Ovary (tissue), 9 donors: Measurements from ENCODE around the gene IL6. TPM values are rescaled to one million over a fixed set of nuclear protein-coding genes. Genes with fewer than 3 reads are reported as not detected.

Source experiments
- DNase-seq, 5 donors: peaks; one replicate each; pipeline ENCODE4 v3.0.0-alpha.2; 2019 to 2020
- H3K27ac ChIP-seq, 2 donors: fragments of 200-600 bp; one replicate each; pipeline versions ENCODE4 v1.5.1 to v1.8.0; 2019 to 2022
- H3K27me3 ChIP-seq: fragments of 200-600 bp; one replicate; pipeline ENCODE4 v1.8.0; 2022
- H3K36me3 ChIP-seq: fragments of 200-600 bp; sonication (generic); one replicate; pipeline ENCODE4 v1.5.1; 2019
- H3K4me1 ChIP-seq: one replicate; pipeline ENCODE4 v1.8.1; 2013; ENCODE audit warnings: mild to moderate bottlenecking, moderate library complexity; ENCODE audit not compliant: insufficient read depth
- H3K4me3 ChIP-seq: fragments of 200-600 bp; sonication (generic); one replicate; pipeline ENCODE4 v1.5.1; 2017
- H3K9me3 ChIP-seq, 2 donors: fragments of 200-600 bp in 1 of 2; sonication (generic) in 1 of 2; one replicate each; pipeline versions ENCODE4 v1.5.1 to v1.8.1; 2013 to 2019; ENCODE audit warnings: mild to moderate bottlenecking in 1 of 2, moderate library complexity in 1 of 2
- CTCF ChIP-seq, 3 donors: fragments of 450-650 bp in 2 of 3; fragments of 200-600 bp in 1 of 3; IDR thresholded peaks; one replicate each; pipeline versions ENCODE4 v1.5.1 to v1.8.0; 2016 to 2022; ENCODE audit warnings: antibody characterized with exemption in 3 of 3, mild to moderate bottlenecking in 1 of 3
- EP300 ChIP-seq: sonication (generic); formaldehyde crosslinking; IDR thresholded peaks from one replicate; pipeline ENCODE4 v1.6.1; 2017; ENCODE audit warnings: antibody characterized with exemption
- POLR2A ChIP-seq: fragments of 450-650 bp; IDR thresholded peaks from one replicate; pipeline ENCODE4 v1.6.1; 2017; ENCODE audit warnings: antibody characterized with exemption, mild to moderate bottlenecking, moderate library complexity
- WGBS, 3 donors: extraction: QIAGEN DNeasy Blood & Tissue Kit in 1 of 3; methylation state at CpG; one replicate each; pipeline versions ENCODE4 v1.1.5 to v1.1.7; 2013 to 2017; 5-methylcytosine and 5-hydroxymethylcytosine counted together
- intact Hi-C, 4 donors: fragments of 100-400 bp; cut with DNase I; formaldehyde crosslinking; loops; one replicate each; pipeline versions ENCODE4 v1.11.0 to v1.15.1; 2022 to 2023
- polyA plus RNA-seq, 2 donors: library from polyadenylated mRNA; stranded (reverse); fragments of 200-250 nt in 1 of 2; fragments of 350-450 nt in 1 of 2; fragmentation: Illumina TruSeq in 1 of 2; extraction: RNeasy Lipid Tissue Mini Kit (QIAGEN cat#74804) in 1 of 2; gene quantifications; one replicate each; pipeline ENCODE4 v1.2.3, GENCODE V29; 2013 to 2014
- total RNA-seq, 7 donors: library from RNA; depleted of rRNA in 2 of 7; stranded (reverse); fragments of >200 nt in 2 of 7; fragmentation: NEBNext Ultra II Directional in 3 of 7; extraction: Animal tissue kit (Norgen Biotek cat#: 25700) in 3 of 7; gene quantifications; one replicate each; pipeline versions ENCODE4 v1.1.0 to v1.2.4, GENCODE V29; 2016 to 2023
- donor health status: DM: no; HTN: no; CAD: no; lungs with moderate emphysema.
- donor health status: DM: no; HTN: no; CAD: no.
- donor health status: Bipolar disorder and iron deficiency.
- donor health status: DM: yes; HTN: yes; CAD: no.
- donor health status: DM: no; HTN: no; CAD: no.
- donor health status: DM: yes; HTN: yes; CAD: no.

IL6 gene
- total and polyA plus RNA-seq, 9 donors, result 0.62 to 15.5 (median 4.9) TPM; not detected in 1

- H3K4me3 ChIP-seq, result no peak overlapping the region
- no peaks in the 10 kb centered on the region for H3K4me1 ChIP-seq
- no peak for TF ChIP-seq EP300
- no peak for TF ChIP-seq CTCF (IDR thresholded peaks at IDR 0.05)
- no peak for TF ChIP-seq POLR2A
- H3K9me3 ChIP-seq, result no peaks in the 10 kb centered on the region
- no peak overlapping the region for H3K27ac ChIP-seq
- DNase-seq, result no peak
- intact Hi-C loops, result no loop called here
- H3K27me3 ChIP-seq, result no peaks in the 10 kb centered on the region
- WGBS, 3 donors, result 68 to 75% (median 70%) methylated on average over 4 of the region's 4 CpGs
- no peaks in the 10 kb centered on the region for H3K36me3 ChIP-seq
Measured at GRCh38 chr7:22732556-22733126, 5.6 kb downstream of the IL6 start.

DNA sequence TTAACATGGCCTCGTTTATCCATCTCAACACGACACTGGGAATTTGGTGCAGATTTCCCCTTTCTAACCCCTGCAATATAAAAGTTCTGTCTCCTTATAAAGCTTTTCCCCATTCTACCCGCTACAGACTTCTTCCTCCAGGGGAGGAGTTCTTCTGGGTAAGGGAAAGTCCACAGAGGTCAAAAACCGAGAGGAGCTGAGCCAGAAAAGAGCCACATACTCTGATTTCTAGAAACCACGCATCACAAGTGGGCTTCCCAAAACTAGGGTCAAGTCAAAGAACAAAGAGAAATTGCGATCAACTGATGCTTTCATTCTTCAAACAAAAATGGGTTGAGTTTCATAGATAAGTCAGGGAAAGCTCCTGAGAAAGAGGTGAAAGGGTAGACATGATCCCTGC lies 6.8 kb downstream of the IL6 start:
- DNase-seq, result no peak
- Histone ChIP-seq H3K4me3 (no peak overlapping the region), H3K9me3 (no peaks in the 10 kb centered on the region), H3K36me3 (no peaks in the 10 kb centered on the region), H3K27me3 (no peaks in the 10 kb centered on the region), H3K4me1 (no peaks in the 10 kb centered on the region), H3K27ac (no peak overlapping the region)
- intact Hi-C loops, result no loop called here
- 80 to 85% (median 82%) methylated on average over 6 of the region's 6 CpGs for WGBS, 3 donors
- TF ChIP-seq CTCF (IDR thresholded peaks at IDR 0.05) (no peak), EP300 (no peak), POLR2A (no peak)

- Histone ChIP-seq H3K4me3 (no peak overlapping the region), H3K4me1 (no peaks in the 10 kb centered on the region), H3K27me3 (no peaks in the 10 kb centered on the region), H3K27ac (no peak overlapping the region), H3K36me3 (no peaks in the 10 kb centered on the region), H3K9me3 (no peaks in the 10 kb centered on the region)
- no peak for TF ChIP-seq EP300
- no peak for TF ChIP-seq POLR2A
- no peak for TF ChIP-seq CTCF (IDR thresholded peaks at IDR 0.05)
- 69 to 94% (median 88%) methylated on average over 4 of the region's 4 CpGs for WGBS, 3 donors
- intact Hi-C loops, result no loop called here
- no peak for DNase-seq
Measured at GRCh38 chr7:22743014-22743413, 16.0 kb downstream of the IL6 start.

GRCh38 chr7:22751341-22751740 lies 24.3 kb downstream of the IL6 start:
- H3K27me3 ChIP-seq, result no peaks in the 10 kb centered on the region
- no peaks in the 10 kb centered on the region for H3K4me1 ChIP-seq
- no peaks in the 10 kb centered on the region for H3K9me3 ChIP-seq
- intact Hi-C loops, result no loop called here
- TF ChIP-seq POLR2A, result no peak
- TF ChIP-seq EP300, result no peak
- no peak for TF ChIP-seq CTCF (IDR thresholded peaks at IDR 0.05)
- no peak for DNase-seq
- WGBS, 3 donors, result 0 to 48% (median 0%) methylated on average over 1 of the region's 1 CpG
- H3K36me3 ChIP-seq, result no peaks in the 10 kb centered on the region
- H3K27ac ChIP-seq, result no peak overlapping the region
- H3K4me3 ChIP-seq, result no peak overlapping the region
